ENCODE measurements around the gene ATXN10.

GRCh38 chr22:45828841-45829240 lies 157.2 kb downstream of the ATXN10 start:
- TF ChIP-seq, protein P1, sequence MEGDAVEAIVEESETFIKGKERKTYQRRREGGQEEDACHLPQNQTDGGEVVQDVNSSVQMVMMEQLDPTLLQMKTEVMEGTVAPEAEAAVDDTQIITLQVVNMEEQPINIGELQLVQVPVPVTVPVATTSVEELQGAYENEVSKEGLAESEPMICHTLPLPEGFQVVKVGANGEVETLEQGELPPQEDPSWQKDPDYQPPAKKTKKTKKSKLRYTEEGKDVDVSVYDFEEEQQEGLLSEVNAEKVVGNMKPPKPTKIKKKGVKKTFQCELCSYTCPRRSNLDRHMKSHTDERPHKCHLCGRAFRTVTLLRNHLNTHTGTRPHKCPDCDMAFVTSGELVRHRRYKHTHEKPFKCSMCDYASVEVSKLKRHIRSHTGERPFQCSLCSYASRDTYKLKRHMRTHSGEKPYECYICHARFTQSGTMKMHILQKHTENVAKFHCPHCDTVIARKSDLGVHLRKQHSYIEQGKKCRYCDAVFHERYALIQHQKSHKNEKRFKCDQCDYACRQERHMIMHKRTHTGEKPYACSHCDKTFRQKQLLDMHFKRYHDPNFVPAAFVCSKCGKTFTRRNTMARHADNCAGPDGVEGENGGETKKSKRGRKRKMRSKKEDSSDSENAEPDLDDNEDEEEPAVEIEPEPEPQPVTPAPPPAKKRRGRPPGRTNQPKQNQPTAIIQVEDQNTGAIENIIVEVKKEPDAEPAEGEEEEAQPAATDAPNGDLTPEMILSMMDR (IDR thresholded peaks at IDR 0.05; ENCODE audit: low read length): no peak
- no peak for TF ChIP-seq EZH2 (IDR thresholded peaks at IDR 0.05; ENCODE audit: borderline replicate concordance, low read length)

Measured in OCI-LY1 (cell line).